HG03354 (cell line): ENCODE results near the gene TPST2.

Experiments used
- ATAC-seq: cut with Tn5 transposase; IDR thresholded peaks from one replicate; pipeline ENCODE4 v1.9.1; 2021; ENCODE audit warnings: mild to moderate bottlenecking; ENCODE audit not compliant: unreplicated experiment, poor library complexity, severe bottlenecking

TPST2 gene

DNA sequence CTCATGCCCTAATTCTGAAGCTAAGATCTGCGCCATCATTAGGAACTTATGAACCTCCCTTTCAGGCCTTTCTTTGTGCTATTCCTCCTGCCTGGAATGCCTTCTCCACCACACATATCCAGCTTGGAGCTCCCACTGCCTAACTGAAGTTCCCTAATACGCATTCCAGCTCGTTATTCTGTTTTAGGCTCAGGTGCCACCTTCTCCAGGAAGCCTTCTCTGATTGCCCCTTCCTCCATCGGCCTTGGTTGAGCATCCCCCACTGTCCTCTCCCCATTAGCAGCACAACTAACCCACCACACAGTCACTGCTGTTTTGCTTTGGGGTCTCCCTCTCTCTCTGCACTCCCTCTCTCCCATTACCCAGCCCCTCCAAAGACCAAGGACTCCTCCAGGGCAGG, 22.7 kb upstream of the TPST2 start:
- no peak for ATAC-seq

DNA sequence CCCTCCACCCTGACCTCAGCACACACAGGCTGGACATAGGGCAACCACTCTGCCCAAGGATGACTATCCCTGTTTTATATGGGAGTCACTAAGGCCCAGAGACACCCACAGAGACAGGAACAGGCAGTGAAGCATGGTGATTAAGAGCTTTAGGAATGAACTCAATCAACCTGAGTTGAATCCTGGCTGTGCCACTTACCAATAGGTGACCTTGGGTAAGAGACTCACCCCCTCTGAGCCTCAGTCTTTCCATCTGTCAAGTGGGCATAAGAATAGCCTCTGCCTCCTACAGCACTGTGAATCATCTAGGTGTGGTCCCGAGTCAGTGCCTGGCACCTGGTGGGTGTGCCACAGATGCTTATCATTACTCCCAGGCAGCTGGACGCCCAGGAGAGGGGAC, 21.1 kb upstream of the TPST2 start:
- ATAC-seq, result no peak

DNA sequence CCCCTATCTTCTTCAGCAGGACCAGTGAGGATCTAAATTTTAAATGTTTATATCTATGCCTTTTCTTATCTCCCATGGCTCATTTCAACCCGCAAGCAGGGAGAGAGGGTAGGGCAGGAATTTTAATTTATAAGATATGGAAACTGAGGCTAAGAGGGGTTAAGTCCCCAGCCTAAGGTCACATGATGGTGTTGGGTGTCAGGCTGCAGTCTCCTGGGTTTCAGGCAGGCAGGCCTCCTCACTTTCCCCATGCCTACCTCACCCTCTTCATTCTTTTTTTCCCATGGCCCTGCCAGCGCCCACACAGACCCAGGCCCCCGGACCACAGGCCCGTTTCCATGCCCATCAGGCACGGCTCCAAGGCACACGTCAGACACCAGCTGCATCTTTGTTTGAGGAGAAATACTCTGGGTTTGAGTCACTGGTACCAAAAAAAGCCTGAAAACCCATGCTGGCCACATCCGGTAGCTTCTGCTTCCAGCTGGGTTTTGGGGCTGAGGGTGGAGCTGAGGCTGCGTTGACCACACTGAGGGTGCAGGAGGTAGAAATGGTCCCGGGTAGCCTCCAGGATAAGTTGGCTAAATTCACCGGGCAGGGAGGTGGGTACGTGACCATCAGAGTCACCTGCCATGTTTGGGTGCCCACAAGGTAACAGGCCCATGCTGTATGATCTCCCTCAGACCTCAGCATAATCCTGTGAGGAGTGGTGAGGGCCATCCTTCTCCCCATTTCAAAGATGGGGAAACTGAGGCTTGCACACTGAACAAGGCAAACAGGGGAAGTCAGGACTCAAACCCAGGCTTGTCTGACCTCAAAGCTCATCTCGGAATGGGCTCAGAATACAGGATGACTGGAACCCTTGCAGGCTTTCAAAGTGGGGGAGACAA, 20.4 kb upstream of the TPST2 start:
- ATAC-seq, result peak; percentile 78

- ATAC-seq, result no peak
Measured at GRCh38 chr22:26609287-26609686, 19.4 kb upstream of the TPST2 start.

DNA sequence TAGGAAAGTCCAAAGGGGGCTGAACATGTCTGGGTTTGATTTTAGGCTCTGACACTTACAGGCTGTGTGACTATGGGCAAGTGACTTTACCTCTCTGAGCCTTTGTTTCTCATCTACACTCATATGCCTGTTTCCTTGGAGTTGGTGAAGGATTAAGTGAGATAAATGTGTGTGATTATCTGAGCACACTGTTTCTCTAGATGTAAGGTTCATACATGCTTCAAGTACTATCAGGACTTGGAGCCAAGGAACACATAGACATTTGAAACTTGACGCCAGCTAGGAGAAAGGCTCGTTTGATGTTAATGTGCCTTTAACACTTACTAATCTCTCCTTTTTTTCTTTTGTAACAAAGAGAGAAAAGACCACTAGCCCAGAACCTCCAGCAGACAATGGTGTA, 18.2 kb upstream of the TPST2 start:
- ATAC-seq, result no peak

DNA sequence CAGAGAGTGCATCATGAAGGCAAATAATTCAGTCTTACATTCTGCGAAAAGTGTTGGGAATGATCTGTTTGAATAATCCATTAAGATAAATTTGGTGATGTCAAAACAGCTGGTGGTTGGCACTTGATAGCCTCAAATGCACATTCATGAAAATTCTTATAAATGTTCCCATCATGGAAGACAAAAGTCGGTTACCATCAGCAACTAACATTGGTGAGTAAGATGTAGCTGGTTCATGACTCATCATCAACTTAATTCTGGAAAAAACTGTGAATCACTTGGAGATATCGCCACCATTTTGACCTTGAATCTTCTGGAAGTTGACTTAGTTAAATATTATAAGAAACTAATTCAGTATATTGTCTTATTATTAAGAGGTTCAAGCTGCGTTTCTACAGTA, 16.7 kb upstream of the TPST2 start:
- no peak for ATAC-seq

GRCh38 chr22:26604368-26604767, 14.4 kb upstream of the TPST2 start:
- ATAC-seq, result no peak

DNA sequence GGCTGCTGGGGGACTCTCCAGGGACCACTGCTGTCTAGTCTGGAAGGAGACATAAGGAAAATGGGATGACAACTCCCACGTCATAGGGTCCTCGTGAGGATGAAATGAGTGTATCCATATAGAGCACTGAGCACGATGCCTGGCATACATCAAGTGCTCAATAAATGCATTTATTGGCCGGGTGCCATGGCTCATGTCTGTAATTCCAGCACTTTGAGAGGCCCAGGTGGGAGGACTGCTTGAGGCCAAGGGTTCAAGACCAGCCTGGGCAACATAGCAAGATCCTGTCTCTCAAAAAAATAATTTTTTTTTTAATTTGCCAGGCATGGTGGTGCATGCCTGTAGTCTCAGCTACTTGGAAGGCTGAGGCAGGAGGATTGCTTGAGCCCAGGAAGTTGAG, 12.2 kb upstream of the TPST2 start:
- ATAC-seq, result no peak

- no peak for ATAC-seq
Measured at GRCh38 chr22:26601726-26602125, 11.8 kb upstream of the TPST2 start.

GRCh38 chr22:26599505-26599904, 9.6 kb upstream of the TPST2 start:
- ATAC-seq, result no peak

- ATAC-seq, result no peak
Measured at GRCh38 chr22:26597480-26597879, 7.5 kb upstream of the TPST2 start.

- no peak for ATAC-seq
Measured at GRCh38 chr22:26597026-26597425, 7.1 kb upstream of the TPST2 start.

GRCh38 chr22:26593763-26594162, 3.8 kb upstream of the TPST2 start:
- ATAC-seq, result no peak

GRCh38 chr22:26592421-26592891, 2.5 kb upstream of the TPST2 start:
- peak; percentile 50 for ATAC-seq

DNA sequence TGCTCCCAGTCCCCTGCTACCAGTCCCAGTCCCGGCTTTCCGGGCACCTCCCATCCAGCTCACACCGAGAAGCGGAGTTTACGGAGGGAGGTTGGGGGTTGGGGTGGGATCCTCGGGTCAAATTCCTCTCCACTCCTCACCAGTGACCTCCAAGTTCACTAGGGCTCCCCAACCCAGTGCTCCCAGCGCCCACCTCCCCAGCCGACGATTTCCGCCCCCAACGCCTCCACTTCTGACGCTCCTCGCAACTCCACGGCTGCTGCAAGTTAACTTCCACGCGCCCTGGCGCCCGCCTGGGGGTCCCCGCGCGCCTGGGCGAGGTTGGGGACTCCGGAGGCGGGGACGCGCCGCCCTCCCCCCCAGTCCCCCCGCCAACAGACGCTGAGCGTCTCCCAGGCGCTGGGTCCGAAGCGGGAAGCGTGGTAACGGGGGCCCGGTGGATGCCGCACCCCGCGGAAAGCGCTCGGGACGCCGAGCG, 526 bp downstream of the TPST2 start:
- ATAC-seq, result peak; percentile 29

DNA sequence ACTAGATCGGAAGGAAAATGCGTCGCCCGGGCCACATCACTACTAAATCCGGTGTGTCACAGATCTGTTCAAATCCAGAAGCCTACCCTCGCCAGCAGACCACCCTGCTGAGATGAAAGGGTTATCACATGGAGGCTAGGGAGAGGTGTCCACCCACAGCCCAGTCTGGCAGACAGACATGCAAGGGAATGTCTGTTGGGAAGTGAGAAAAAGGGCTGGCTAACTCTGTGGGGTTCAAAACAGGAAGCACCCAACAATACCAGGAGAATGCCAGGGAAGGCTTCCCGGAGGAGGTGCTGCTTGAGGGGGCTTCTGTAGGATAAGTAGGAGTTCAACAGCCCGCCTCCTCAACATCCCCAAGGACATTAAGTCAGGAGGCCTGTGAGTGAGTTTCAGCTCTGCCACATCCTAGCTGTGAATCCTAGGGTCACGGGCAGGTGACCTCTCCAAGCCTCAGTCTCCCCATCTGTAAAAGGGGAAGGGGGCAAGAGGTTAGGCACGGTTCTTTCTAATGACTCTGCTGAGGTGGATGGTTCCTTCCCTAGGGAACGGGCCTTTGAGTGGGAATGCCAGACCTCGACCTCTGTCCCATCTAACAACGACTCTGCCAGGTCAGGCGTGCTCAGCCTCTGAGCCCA, 1.1 kb downstream of the TPST2 start:
- ATAC-seq, result no peak

- ATAC-seq, result no peak
Measured at GRCh38 chr22:26587991-26588613, 1.8 kb downstream of the TPST2 start.

DNA sequence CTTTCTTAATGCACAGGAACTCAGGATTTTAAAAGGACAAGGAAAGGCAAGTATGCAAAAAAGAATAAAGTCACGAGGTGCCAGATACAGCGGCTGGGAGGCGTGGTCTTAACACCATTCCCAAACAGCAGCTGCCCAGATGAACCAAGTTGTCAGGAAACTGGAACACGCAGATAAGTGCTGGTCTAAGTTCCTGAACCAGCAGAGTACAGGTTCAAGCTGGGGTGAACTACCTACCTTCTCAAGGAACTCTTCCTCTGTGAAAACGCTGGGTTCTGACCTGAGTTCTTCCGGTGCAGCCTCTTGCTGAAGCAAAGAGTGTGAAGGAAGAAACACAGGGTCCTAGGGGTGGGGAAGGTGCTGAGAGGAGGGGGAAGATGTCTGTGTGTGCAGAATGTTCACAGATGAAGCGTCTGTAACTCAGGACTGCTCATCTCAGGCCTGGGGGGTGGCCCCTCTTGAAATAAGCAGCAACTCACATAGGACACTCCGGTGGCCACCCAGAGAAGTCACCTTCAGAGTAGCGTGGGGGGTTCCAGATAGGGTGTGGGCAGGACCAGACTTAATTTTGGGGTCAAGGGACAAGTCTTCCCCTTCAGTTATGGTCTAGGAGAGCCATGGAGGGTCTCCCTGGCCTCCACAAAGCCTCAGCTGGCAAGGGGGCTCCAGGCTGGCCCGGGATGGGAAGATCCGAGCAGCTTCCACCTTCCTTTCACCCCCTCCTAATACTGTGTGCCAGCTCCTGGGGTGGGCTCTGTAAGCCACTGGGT, 3.2 kb downstream of the TPST2 start:
- ATAC-seq, result no peak

- no peak for ATAC-seq
Measured at GRCh38 chr22:26585104-26585790, 4.7 kb downstream of the TPST2 start.
